ENCODE data around the gene MAPT.

DNA sequence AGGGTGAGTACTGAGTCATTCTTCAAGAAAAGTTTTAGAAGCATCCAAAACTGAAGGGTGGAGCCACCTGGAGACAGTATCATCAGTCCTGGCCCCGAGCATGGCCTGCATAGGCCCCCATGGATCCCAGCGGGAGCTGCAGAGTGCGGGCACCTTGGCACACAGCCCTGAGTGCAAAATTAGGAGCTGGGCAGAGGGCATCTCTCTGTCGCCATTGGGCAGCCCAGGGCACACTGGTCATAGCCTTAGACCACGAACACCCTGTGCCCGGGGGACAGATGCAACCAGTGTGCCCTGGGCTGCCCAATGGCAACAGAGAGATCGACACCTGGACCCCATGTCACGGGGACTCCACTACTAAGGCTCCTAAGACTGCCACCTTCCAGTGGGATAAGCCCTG lies 14.6 kb downstream of the MAPT start:
- TF ChIP-seq POLR2A (IDR thresholded peaks at IDR 0.05; ENCODE audit: low read depth) = no peak
- TF ChIP-seq POLR2AphosphoS5 (IDR thresholded peaks at IDR 0.05) = no peak
